Stimulated activated CD4-positive, alpha-beta T cell treated with anti-CD3 and anti-CD28 coated beads, TNF-alpha, amount 100 ng/mL, for 1 hour (primary cell): ENCODE data around the gene ALDH8A1.

Experiments used
- DNase-seq, 3 donors: peaks; one replicate each; pipeline ENCODE4 v3.0.0-alpha.2; 2020; ENCODE audit warnings: low read depth in 3 of 3, low spot score in 1 of 3

The ALDH8A1 gene

GRCh38 chr6:134951494-134952263 is 1.8 kb upstream of the ALDH8A1 start:
- no peak for DNase-seq

DNA sequence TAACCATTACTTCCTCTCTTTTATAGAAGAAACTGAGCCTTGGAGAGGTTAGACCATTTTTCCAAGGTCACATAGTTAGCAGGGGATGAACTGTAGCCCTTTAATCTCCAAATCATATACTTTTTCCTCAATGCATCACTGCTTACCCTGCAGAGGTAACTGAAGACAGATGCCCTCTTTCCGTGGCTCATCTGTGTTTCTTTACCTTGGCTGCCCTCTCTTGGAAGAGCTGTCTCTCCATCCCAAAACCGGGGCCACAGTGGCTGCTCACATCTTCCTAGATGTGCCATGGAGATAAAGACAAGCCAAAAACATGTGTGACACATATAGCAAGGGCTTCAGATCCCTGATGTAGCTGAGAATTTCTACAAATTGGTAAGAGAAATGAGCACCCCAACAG is 581 bp upstream of the ALDH8A1 start:
- no peak for DNase-seq

- DNase-seq: no peak
Measured at GRCh38 chr6:134948691-134949090, 1.2 kb downstream of the ALDH8A1 start.

- no peak for DNase-seq
Measured at GRCh38 chr6:134948142-134948541, 1.8 kb downstream of the ALDH8A1 start.

DNA sequence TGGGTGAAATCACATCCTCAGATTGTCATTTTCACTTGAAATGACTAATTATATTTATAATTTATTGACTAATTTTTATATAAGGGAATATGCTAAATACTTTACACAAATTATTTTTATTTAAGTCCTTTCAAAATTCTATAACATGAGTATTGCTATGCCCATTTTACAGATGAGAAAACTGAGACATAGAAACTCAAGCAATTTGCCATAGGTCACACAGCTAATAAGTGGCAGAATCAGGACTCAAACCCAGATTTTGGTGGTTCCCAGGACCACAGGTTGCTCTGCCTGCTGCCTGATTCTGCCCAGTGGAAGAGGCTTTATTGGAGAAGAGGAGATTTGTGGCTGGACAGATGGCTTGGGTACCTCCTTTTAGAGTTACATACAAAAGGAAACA is 4.9 kb downstream of the ALDH8A1 start:
- no peak for DNase-seq

DNA sequence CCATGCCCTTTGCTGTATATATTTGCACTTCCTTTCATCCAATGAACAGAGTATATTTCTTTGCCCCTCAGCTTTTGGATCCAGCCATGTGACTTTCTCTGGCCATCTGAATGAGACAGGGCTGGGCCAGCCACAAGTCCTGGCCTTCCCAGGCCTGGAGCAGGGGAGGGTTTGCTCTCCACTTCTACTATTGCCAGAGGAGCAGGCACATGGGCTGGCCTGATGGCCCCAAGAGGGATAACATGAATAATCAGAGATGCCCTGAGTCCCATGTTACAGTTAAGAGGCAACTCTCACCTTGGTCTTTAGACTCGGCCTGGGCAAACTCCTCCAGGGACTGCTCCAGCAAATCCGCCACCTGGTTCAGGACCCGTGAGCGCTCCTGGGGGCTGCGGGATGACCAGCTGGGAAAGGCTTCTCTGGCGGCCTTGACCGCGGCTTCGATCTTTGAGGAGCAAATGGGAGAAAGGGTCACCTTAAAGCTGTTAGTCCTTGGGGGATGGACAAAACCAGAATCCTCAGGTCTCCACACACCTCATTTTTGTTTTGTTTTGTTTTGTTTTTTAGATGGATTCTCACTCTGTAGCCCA is 6.3 kb downstream of the ALDH8A1 start:
- DNase-seq: no peak

DNA sequence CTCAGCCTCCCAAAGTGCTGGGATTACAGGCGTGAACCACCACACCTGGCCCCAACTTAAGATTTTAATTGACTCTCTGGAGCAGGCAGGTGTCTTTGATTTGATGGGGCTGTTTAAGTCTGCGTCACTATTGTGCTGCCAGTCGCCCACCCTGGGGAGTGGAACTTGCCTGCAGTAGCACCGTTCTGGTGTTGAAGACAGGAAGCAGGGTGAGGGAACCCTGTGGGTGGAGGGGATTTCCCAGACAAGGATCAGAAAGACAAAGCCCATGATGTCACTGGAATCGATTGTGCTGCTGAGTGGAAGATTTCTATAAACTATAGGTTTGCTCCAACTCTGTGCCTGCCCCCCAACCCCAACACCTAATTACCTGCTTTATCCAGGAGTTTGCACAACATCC is 11.0 kb downstream of the ALDH8A1 start:
- DNase-seq: peak in 2 of 3 donors; percentile 5 to 44

DNA sequence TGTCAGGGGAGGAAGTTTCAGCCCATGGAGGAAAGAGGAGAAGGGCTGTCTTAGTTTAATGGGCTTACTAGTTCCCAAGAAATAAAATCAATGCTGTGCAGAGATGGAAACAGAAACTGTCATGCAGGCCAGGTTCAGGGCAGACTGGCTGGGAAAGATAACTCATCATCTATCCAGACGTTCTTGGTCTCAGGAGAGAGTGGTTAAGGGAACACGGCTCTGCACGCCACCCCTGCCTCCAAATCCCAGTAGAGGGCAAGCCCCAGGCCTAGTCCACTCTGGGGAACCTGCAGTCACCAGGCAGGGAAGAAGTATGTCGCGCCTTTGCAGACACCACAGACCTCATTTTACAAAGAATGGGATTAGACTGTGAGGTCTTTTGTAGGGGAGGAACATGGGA is 12.5 kb downstream of the ALDH8A1 start:
- no peak for DNase-seq

DNA sequence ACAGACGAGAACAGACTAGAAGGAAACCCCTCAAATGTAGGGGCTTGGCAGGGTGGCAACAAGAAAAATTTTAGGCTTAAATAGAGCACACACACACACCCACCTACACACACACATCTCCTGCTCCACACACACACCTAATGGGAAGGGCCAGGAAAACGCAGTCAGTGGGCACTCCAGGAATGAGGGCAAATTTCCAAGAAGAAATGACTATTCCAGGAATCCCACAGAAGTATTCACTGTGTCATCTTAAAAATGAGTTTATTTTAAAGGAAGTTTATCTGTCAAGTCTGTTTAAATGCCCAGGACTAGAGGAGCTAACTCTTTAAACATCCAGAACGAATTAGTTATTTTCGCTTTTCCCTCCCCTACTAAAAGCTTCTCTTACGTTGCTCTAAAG is 13.0 kb downstream of the ALDH8A1 start:
- DNase-seq: no peak

DNA sequence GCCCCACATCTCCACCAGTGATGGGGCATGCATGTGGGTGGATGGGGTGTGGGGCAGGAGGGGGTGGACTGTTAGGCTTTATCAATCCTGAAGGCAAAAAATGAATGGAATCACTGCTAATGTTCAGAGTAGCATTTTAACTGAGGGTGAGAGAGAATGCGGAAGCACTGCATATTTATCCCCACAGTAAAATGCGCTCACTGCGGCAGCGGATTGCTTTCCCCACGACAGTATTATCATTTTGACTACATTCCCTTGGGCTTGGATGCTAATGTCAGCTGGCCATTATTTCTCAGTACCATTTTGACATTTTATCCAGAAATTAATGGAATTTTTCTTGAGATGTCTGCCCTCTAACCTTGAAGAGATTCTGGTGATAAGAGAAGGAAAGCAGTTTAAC is 13.4 kb downstream of the ALDH8A1 start:
- no peak for DNase-seq

GRCh38 chr6:134934793-134935485 is 15.0 kb downstream of the ALDH8A1 start:
- no peak for DNase-seq

GRCh38 chr6:134932535-134933470 is 17.1 kb downstream of the ALDH8A1 start:
- DNase-seq: no peak

DNA sequence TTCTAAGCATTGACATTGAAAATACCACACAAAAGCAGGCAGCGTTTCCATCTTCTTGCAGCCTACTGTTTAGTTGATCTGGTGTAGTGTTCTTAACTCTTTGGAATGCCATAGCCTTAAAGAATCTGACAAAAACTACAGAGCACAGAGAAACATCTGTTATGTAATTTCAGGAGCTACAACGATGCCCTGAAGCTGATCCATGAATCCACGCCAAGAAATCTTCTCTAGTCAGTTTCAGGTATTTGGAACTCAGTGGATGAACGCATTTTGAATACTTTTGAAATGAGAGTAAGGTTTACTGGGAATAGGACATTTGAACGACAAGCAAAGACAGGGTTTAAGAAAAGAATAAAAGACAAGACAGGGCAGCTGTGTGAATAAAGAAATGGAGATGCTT is 17.8 kb downstream of the ALDH8A1 start:
- DNase-seq: no peak

GRCh38 chr6:134930463-134930862 is 19.4 kb downstream of the ALDH8A1 start:
- no peak for DNase-seq

DNA sequence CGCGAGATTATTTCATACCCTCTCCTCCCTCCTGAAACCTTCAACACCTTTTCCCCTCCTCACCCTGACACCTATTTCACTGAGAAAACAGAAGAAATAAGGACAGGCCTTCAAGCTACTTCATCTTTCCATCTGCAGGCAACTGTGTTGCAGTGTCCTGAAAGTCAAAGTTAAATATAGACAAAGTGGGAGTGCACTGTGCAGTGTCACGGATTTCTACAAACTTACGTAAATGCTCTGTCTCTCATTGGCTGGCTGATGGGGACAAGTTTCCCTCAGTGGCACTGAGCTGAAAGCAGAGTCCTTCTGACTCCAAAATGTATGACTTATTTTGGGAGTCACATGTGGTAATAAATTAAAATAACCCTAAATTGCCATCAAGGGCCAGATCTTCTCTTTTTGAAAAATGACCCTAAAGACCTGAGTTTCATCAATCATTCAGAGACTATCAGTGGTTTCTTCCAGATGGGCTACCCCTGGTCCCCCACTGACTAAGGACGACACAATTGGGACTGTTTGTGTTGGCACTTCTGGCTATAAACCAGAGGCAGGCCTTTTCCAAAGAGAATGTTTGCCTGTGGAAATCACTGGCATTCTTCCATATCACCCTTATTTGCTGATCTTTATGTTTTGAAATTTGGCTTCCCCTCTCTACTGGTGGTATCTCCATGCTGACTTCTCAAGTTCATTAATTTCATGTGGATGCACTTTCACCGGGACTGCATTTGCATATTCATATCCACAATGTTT is 21.6 kb downstream of the ALDH8A1 start:
- no peak for DNase-seq

DNA sequence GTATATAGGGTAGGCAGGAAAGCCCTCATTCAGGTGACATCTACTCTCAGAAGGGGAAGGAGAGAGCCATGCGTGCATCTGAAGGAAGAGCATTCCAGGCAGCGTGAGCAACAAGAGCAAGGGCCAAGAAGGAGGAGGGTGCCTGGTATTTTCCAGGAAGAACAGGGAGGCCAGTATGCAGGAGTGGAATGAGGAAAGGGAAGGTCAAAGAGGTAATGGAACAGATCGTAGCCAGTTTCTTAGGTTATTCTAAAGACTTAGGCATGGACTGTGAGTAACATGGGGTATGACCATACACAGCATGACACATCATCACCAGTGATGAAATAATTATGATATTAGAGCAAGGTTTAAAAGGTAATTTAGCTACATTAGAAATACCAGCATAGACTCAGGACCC is 24.1 kb downstream of the ALDH8A1 start:
- DNase-seq: no peak

DNA sequence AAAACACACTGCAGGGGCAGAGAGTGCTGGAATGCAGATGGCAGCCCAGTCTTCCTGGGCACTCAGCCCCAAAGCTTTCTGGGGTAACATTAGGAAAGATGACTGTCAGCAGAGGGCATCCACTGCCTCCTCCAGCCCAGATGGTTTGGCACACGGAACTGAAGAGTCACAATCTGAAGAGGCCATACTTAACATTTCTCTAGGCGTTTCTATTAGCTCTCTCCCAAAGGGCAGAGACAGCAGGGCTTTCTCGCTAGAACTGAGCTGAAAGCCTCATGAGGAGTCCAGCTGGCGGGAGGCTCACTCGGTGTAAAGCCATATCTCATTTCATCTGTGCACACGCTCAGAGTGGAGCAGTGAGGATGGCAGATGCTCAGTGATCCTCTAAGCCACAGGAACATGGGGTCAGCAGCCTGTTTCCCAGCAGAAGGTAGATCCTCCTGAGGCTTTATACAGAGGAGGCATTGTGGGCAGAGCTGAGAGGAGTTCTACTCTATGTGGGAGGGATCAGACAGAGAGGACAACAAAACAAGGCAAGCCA is 28.1 kb downstream of the ALDH8A1 start:
- no peak for DNase-seq

- no peak for DNase-seq
Measured at GRCh38 chr6:134921276-134921675, 28.6 kb downstream of the ALDH8A1 start.

GRCh38 chr6:134920422-134920821 is 29.5 kb downstream of the ALDH8A1 start:
- DNase-seq: no peak

- DNase-seq: no peak
Measured at GRCh38 chr6:134918418-134918961, 31.4 kb downstream of the ALDH8A1 start.
